OCI-LY3 (cell line): ENCODE results near the gene ADAR.

Experiments used
- H2AFZ ChIP-seq: fragments of 200-600, 300-600 bp; shearing (Covaris generic); 2 replicates; pipeline ENCODE4 v1.6.0; 2014; ENCODE audit warnings: antibody characterized with exemption, low read depth, low read length
- H3K27ac ChIP-seq: fragments of 200-600, 300-600 bp; sonication (generic); 2 replicates; pipeline ENCODE4 v1.5.1; 2014; ENCODE audit warnings: mild to moderate bottlenecking, low read length, moderate library complexity, mixed read lengths
- H3K27me3 ChIP-seq: fragments of 200-600, 300-600 bp; sonication (generic); 2 replicates; pipeline ENCODE4 v1.6.1; 2014; ENCODE audit warnings: low read depth, low read length, mixed read lengths
- H3K36me3 ChIP-seq: fragments of 200-600, 300-600 bp; sonication (generic); replicated peaks from 2 replicates; pipeline ENCODE3; 2014; ENCODE audit warnings: low read depth, low read length, mixed read lengths
- H3K4me1 ChIP-seq: fragments of 300-600, 200-600 bp; sonication (generic); 2 replicates; pipeline ENCODE4 v1.6.1; 2014; ENCODE audit warnings: low read length, mixed read lengths
- H3K4me2 ChIP-seq: fragments of 200-600, 300-600 bp; sonication (generic); 2 replicates; pipeline ENCODE4 v1.6.1; 2014; ENCODE audit warnings: low read length, mixed read lengths
- H3K4me3 ChIP-seq: fragments of 300-600, 200-600 bp; sonication (generic); 2 replicates; pipeline ENCODE4 v1.5.1; 2014; ENCODE audit warnings: antibody characterized with exemption, mild to moderate bottlenecking, low read length, moderate library complexity
- H3K79me2 ChIP-seq: fragments of 300-600, 200-600 bp; shearing (Covaris generic); 2 replicates; pipeline ENCODE4 v1.6.1; 2014; ENCODE audit warnings: mild to moderate bottlenecking, low read length, mixed read lengths
- H3K9ac ChIP-seq: fragments of 300-600, 200-600 bp; shearing (Covaris generic); 2 replicates; pipeline ENCODE4 v1.6.0; 2014; ENCODE audit warnings: mild to moderate bottlenecking, low read length, moderate library complexity
- H3K9me3 ChIP-seq: fragments of 200-600, 300-600 bp; shearing (Covaris generic); 2 replicates; pipeline ENCODE4 v1.6.1; 2014; ENCODE audit warnings: low read length, mixed read lengths; ENCODE audit not compliant: insufficient read depth
- H4K20me1 ChIP-seq: fragments of 200-600, 300-600 bp; sonication (generic); 2 replicates; pipeline ENCODE4 v1.6.1; 2016; ENCODE audit warnings: low read length, mixed read lengths; ENCODE audit not compliant: insufficient read depth
- CTCF ChIP-seq: fragments of 200-600, 300-600 bp; sonication (generic); IDR thresholded peaks from 2 replicates; pipeline ENCODE4 v1.5.1; 2014; ENCODE audit warnings: antibody characterized with exemption, low read length, low read depth
- EZH2phosphoT487 ChIP-seq: fragments of 200-600 bp; shearing (Covaris generic); IDR thresholded peaks from 2 replicates; pipeline ENCODE4 v1.6.1; 2018; ENCODE audit warnings: antibody characterized with exemption, mixed run types, low read depth

The ADAR gene

DNA sequence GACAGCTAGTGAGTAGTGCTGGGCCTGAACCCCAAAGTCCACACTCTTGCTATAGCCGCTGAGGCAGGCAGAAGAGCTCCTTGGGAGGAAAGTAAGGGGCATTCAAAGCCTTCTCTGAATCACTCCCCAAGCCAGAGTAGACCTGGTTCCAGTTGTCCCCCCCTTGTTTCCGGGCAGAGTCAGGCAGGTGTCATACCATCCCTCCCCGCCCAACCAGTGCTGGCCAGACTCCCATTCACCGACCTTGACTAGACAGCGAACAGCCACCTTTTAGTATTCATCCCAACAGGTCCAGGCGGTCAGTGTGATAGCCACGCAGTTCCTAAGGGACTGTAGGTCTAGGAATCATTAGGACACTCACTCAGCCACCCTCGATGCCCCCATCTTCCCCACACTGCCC, 28.6 kb downstream of the ADAR start:
- no peak overlapping the region for H3K4me2 ChIP-seq
- peaks cover 5% of the 10 kb centered on the region; the same call in 1 of the 2 replicates for H3K79me2 ChIP-seq
- H3K27ac ChIP-seq, result no peak overlapping the region
- no peaks in the 10 kb centered on the region for H3K27me3 ChIP-seq
- H3K9me3 ChIP-seq, result no peaks in the 10 kb centered on the region
- H3K36me3 ChIP-seq, result peaks cover 67% of the 10 kb centered on the region
- TF ChIP-seq CTCF (no peak), EZH2phosphoT487 (no peak)
- no peak overlapping the region for H3K4me3 ChIP-seq
- H3K4me1 ChIP-seq, result peaks cover 10% of the 10 kb centered on the region
- H3K9ac ChIP-seq, result no peak overlapping the region
- peaks cover 12% of the 10 kb centered on the region; the same call in 1 of the 2 replicates for H4K20me1 ChIP-seq
- H2AFZ ChIP-seq, result no peak overlapping the region

- Histone ChIP-seq H3K9me3 (no peaks in the 10 kb centered on the region), H3K4me1 (no peaks in the 10 kb centered on the region), H3K4me2 (no peak overlapping the region), H3K9ac (no peak overlapping the region), H3K27me3 (no peaks in the 10 kb centered on the region), H3K79me2 (peaks cover 2% of the 10 kb centered on the region; the same call in 1 of the 2 replicates), H3K27ac (no peak overlapping the region), H3K36me3 (peaks cover 55% of the 10 kb centered on the region), H3K4me3 (no peak overlapping the region), H2AFZ (no peak overlapping the region), H4K20me1 (0 out of 2 replicates have a peak, but pooled peaks cover under 1% of the 10 kb centered on the region)
- no peak for TF ChIP-seq EZH2phosphoT487
- TF ChIP-seq CTCF, result no peak
These were observed 29.9 kb downstream of the ADAR start for GRCh38 chr1:154578058-154578418.

- Histone ChIP-seq H3K79me2 (no peaks in the 10 kb centered on the region), H3K4me3 (no peak overlapping the region), H3K27me3 (no peaks in the 10 kb centered on the region), H2AFZ (no peak overlapping the region), H3K4me1 (no peaks in the 10 kb centered on the region), H3K9me3 (no peaks in the 10 kb centered on the region), H3K4me2 (no peak overlapping the region), H3K9ac (no peak overlapping the region), H3K27ac (no peak overlapping the region), H3K36me3 (peaks cover 50% of the 10 kb centered on the region), H4K20me1 (no peaks in the 10 kb centered on the region)
- TF ChIP-seq CTCF, result no peak
These were observed 30.5 kb downstream of the ADAR start for GRCh38 chr1:154577346-154578057.

- no peak overlapping the region for H2AFZ ChIP-seq
- H3K79me2 ChIP-seq, result no peaks in the 10 kb centered on the region
- H3K27me3 ChIP-seq, result no peaks in the 10 kb centered on the region
- TF ChIP-seq CTCF (no peak), EZH2phosphoT487 (no peak)
- no peak overlapping the region for H3K27ac ChIP-seq
- no peak overlapping the region for H3K4me3 ChIP-seq
- peaks cover 37% of the 10 kb centered on the region for H3K36me3 ChIP-seq
- no peak overlapping the region for H3K4me2 ChIP-seq
- no peaks in the 10 kb centered on the region for H3K4me1 ChIP-seq
- no peaks in the 10 kb centered on the region for H4K20me1 ChIP-seq
- no peaks in the 10 kb centered on the region for H3K9me3 ChIP-seq
- no peak overlapping the region for H3K9ac ChIP-seq
These were observed 31.9 kb downstream of the ADAR start for GRCh38 chr1:154575951-154576566.
